Activated B cell treated with CpG ODN at 0.5 μM for 24 hours (primary cell): Measurements from ENCODE around the gene LRRC47. TPM values are rescaled to one million over a fixed set of nuclear protein-coding genes. Genes with fewer than 3 reads are reported as not detected.

ENCODE experiments used
- ATAC-seq: fragments of 200-7000 bp; cut with Tn5 transposase; one replicate; pipeline ENCODE4 v1.10.0; 2021; ENCODE audit warnings: low read depth, mild to moderate bottlenecking, moderate library complexity
- CTCF ChIA-PET: fragments of 350-600 bp; sonication (Branson Sonifier 250); formaldehyde crosslinking; loops from one replicate; lab custom pipeline; 2021; ENCODE audit warnings: antibody characterized with exemption; lab: Charles Lee
- POLR2A ChIA-PET: fragments of 350-600 bp; sonication (Branson Sonifier 250); formaldehyde crosslinking; loops from one replicate; lab custom pipeline; 2021; ENCODE audit warnings: antibody characterized with exemption; lab: Charles Lee
- DNase-seq: peaks from one replicate; pipeline ENCODE4 v3.0.0; 2022
- H3K27ac Mint-ChIP-seq: one replicate; pipeline ENCODE4 v1.8.0; 2020; ENCODE audit warnings: mixed read lengths
- H3K27me3 Mint-ChIP-seq: one replicate; pipeline ENCODE4 v1.8.0; 2021; ENCODE audit warnings: mixed read lengths
- H3K36me3 Mint-ChIP-seq: one replicate; pipeline ENCODE4 v1.8.0; 2021; ENCODE audit warnings: low read depth, mixed read lengths
- H3K4me1 Mint-ChIP-seq: one replicate; pipeline ENCODE4 v1.8.0; 2021; ENCODE audit warnings: mixed read lengths
- H3K4me3 Mint-ChIP-seq: one replicate; pipeline ENCODE4 v1.8.0; 2020; ENCODE audit warnings: mild to moderate bottlenecking, mixed read lengths
- H3K9me3 Mint-ChIP-seq: one replicate; pipeline ENCODE4 v1.8.0; 2020; ENCODE audit warnings: mixed read lengths
- intact Hi-C: fragments of 100-400 bp; cut with micrococcal nuclease; formaldehyde crosslinking; loops from one replicate; pipeline ENCODE4 v1.15.1; 2024
- total RNA-seq: library from RNA; stranded (reverse); gene quantifications from 2 replicates; pipeline ENCODE4 v1.2.3, GENCODE V29; 2022
- TF ChIP-seq, protein P1 (sequence below): fragments of 200-600 bp; IDR thresholded peaks from one replicate; pipeline ENCODE4 v1.8.0; 2022; ENCODE audit warnings: antibody characterized with exemption, mild to moderate bottlenecking

LRRC47 gene
- total RNA-seq, 1 donor from 2014 or later = 43.3 TPM

DNA sequence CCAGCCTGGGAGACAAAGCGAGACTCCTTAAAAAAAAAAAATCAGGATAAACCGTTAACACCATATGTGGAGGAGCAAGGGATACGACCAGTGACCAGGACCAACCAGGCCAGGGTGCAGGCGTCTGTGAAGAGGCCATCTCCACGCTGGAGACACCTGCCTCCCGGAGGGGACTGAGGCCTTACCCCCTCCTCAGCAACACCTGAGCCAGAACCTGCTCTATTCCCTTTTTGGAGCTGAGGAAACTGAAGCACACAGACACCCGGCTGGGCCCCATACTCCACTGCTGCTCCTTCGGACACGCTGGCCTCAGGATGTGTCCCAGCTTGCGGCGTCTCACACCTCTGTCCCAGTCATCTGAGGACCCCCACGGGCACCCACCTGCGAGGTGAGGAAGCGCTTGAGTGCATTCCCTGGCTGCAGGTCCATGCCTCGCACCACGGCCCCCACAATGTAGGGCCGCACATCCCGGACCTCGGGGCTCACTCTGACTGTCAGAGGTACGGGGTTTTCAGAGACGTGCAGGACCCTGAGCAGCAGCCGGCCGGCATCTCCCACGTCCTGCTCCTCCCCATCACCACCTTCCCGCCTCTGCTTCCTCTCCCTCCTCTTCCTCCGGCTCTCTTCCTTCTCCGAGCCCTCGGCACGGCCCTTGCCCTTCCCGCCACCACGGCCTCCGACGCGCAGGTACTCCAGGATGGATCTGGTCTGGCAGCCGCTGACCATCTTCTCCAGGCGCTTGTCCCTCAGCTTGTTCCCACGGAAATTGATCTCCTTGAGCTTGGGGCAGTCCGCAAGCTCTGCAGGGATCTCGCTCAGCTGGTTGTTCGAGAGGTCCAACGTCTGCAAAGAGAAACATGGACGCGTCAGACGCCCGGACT is 9.6 kb downstream of the LRRC47 start:
- POLR2A ChIA-PET = no interaction called here
- H3K4me3 Mint-ChIP-seq = no peak overlapping the region
- ATAC-seq (no peak), DNase-seq (no peak)
- H3K27me3 Mint-ChIP-seq = no peaks in the 10 kb centered on the region
- H3K27ac Mint-ChIP-seq = no peak overlapping the region
- peaks cover 8% of the 10 kb centered on the region for H3K4me1 Mint-ChIP-seq
- peaks cover 64% of the 10 kb centered on the region for H3K36me3 Mint-ChIP-seq
- no peaks in the 10 kb centered on the region for H3K9me3 Mint-ChIP-seq
- CTCF ChIA-PET = no interaction called here
- intact Hi-C loops = no loop called here
- TF ChIP-seq, protein P1, sequence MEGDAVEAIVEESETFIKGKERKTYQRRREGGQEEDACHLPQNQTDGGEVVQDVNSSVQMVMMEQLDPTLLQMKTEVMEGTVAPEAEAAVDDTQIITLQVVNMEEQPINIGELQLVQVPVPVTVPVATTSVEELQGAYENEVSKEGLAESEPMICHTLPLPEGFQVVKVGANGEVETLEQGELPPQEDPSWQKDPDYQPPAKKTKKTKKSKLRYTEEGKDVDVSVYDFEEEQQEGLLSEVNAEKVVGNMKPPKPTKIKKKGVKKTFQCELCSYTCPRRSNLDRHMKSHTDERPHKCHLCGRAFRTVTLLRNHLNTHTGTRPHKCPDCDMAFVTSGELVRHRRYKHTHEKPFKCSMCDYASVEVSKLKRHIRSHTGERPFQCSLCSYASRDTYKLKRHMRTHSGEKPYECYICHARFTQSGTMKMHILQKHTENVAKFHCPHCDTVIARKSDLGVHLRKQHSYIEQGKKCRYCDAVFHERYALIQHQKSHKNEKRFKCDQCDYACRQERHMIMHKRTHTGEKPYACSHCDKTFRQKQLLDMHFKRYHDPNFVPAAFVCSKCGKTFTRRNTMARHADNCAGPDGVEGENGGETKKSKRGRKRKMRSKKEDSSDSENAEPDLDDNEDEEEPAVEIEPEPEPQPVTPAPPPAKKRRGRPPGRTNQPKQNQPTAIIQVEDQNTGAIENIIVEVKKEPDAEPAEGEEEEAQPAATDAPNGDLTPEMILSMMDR = no peak

DNA sequence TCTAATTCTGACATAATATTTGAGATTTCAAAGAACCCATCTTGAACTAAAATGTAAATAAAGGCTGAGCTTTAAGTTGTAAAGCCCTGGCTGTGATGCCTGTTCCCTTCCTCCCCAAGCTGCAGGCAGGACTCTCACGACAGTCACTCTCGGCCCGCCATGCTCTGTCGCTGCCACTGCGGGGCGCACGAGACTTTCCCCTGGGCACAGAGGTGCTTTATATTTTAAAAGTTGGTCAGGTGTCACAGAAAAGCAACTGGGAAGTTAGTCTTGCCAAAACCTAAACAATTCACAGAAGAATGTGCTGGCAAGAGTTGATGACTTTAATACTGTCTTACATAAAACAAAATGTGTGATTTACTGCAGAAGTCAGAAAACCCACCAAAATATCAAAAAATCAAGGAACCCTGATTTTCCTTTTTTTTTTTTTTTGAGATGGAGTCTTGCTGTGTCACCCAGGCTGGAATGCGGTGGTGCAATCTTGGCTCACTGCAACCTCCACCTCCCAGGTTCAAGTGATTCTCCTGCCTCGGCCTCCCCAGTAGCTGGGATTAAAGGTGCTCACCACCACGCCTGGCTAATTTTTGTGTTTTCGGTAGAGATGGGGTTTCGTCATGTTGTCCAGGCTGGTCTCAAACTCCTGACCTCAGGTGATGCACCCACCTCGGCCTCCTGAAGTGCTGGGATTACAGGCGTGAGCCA is 10.7 kb downstream of the LRRC47 start:
- no peak overlapping the region for H3K4me3 Mint-ChIP-seq
- H3K4me1 Mint-ChIP-seq = peaks cover 8% of the 10 kb centered on the region
- H3K36me3 Mint-ChIP-seq = peaks cover 75% of the 10 kb centered on the region
- TF ChIP-seq, protein P1 = no peak
- H3K27me3 Mint-ChIP-seq = no peaks in the 10 kb centered on the region
- intact Hi-C loops = no loop called here
- no peak overlapping the region for H3K27ac Mint-ChIP-seq
- no peak for DNase-seq
- CTCF ChIA-PET = no interaction called here
- POLR2A ChIA-PET = no interaction called here
- no peaks in the 10 kb centered on the region for H3K9me3 Mint-ChIP-seq
- ATAC-seq = no peak

DNA sequence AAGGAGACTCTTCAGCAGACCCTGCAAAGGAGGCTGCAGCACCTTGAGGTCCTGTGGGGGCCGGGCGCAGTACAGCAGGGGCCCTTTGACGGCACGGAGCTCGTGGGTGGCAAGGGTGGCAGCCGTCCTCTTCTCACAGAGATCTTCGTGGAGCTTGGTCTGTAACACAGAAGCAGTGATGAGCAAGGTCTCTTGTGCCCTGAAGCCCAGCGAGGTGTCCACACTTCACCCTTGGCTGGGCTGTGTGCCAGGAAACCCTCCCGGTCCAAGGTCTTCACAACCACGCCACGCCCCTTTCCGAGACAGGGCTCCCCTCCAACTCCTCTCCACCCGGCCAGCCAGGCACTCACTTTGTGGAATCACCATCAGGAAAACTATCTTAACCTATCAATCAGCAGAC is 11.3 kb downstream of the LRRC47 start:
- ATAC-seq = no peak
- H3K4me1 Mint-ChIP-seq = peaks cover 8% of the 10 kb centered on the region
- intact Hi-C loops = no loop called here
- no peaks in the 10 kb centered on the region for H3K27me3 Mint-ChIP-seq
- TF ChIP-seq, protein P1 = no peak
- H3K4me3 Mint-ChIP-seq = no peak overlapping the region
- H3K27ac Mint-ChIP-seq = no peak overlapping the region
- no peaks in the 10 kb centered on the region for H3K9me3 Mint-ChIP-seq
- peaks cover 80% of the 10 kb centered on the region for H3K36me3 Mint-ChIP-seq
- CTCF ChIA-PET = interaction anchor here (0.7 kb wide), 1 partner anchor 320 kb away, joined by 4 read pairs; no protein-coding TSS in a partner anchor
- POLR2A ChIA-PET = no interaction called here
- no peak for DNase-seq

DNA sequence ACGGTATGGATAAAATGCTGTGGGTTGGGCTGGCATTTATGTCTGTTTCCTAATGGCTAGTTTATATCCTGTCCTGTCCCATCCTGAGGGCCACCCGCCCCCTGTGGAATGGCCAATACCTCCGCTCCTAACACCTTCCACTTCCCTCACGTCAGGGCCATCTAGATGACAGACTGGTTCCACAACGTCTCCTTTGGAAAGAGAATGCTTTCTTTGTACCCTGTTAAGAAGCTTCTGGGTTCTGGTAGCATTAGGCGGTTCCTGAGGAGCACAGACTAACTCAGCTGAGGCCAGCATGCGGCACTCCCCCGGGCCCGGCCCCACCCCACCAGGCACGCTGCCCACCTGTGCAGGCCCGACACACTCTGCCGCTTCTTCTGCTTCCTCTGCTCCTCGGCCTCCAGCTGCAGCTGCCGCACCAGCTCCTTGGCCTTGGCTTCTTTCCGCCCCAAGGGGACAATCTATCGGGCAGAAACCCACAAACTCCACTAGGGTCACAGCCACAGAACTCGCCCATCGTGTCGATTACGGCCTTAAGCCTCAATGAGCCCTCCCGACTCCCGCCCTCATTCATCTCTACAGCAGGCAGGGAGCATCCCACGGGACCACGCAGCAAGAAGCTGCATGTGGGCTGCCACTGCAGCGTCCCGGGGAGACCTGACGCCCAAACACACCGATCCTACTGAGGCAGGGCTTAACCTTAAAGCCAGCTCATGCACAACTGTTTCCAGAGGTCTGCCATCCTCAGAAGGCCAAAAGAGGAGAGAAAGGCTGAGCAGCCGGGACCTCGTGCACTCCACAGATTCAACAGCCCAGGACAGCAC is 12.4 kb downstream of the LRRC47 start:
- CTCF ChIA-PET = interaction anchor here (0.7 kb wide), 1 partner anchor 319 kb away, joined by 4 read pairs; no protein-coding TSS in a partner anchor

More for the DNA sequence above, 12.4 kb downstream of the LRRC47 start:
- Mint-ChIP-seq H3K36me3 (peaks cover 86% of the 10 kb centered on the region), H3K4me1 (peaks cover 8% of the 10 kb centered on the region), H3K27ac (no peak overlapping the region), H3K27me3 (no peaks in the 10 kb centered on the region), H3K9me3 (no peaks in the 10 kb centered on the region), H3K4me3 (no peak overlapping the region)
- intact Hi-C loops = no loop called here
- no peak for DNase-seq
- POLR2A ChIA-PET = interaction anchor here (0.7 kb wide), 1 partner anchor 1713 kb away, joined by 3 read pairs; no protein-coding TSS in a partner anchor
- TF ChIP-seq, protein P1 = no peak
- no peak for ATAC-seq
